GM21515 (cell line): Measurements from ENCODE around the gene EIF4A3.
A peak's percentile ranks its signal among the peaks of the same experiment; 100 is the strongest.
"Not testable (repeated sequence)": the region's sequence is repeated elsewhere in the genome, so short reads cannot be mapped to it uniquely, and the experiment has no call there.

ENCODE experiments used
- ATAC-seq: cut with Tn5 transposase; IDR thresholded peaks from one replicate; pipeline ENCODE4 v1.9.1; 2021; ENCODE audit not compliant: unreplicated experiment

Gene EIF4A3

GRCh38 chr17:80101946-80102663 is 44.8 kb downstream of the EIF4A3 start:
- ATAC-seq: no peak

GRCh38 chr17:80101011-80101945 is 45.6 kb downstream of the EIF4A3 start, which contains the start of gene GAA:
TSS of gene GAA (plus strand) at chr17:80101581. CDS start at chr17:80104587, 3,006 bp downstream.
- peak; percentile 72 for ATAC-seq

GRCh38 chr17:80100035-80100323 is 46.9 kb downstream of the EIF4A3 start:
- no peak for ATAC-seq

- ATAC-seq: no peak
Observed at GRCh38 chr17:80099291-80100034, 47.5 kb downstream of the EIF4A3 start.

- ATAC-seq: no peak
Observed at GRCh38 chr17:80097844-80098691, 48.9 kb downstream of the EIF4A3 start.

- ATAC-seq: no peak
Observed at GRCh38 chr17:80097127-80097621, 49.8 kb downstream of the EIF4A3 start.

- ATAC-seq: no peak
Observed at GRCh38 chr17:80096561-80097021, 50.3 kb downstream of the EIF4A3 start.

GRCh38 chr17:80095844-80096475 is 51.0 kb downstream of the EIF4A3 start:
- no peak for ATAC-seq

GRCh38 chr17:80095038-80095843 is 51.7 kb downstream of the EIF4A3 start:
- no peak for ATAC-seq

- ATAC-seq: no peak
Observed at GRCh38 chr17:80092959-80093358, 54.0 kb downstream of the EIF4A3 start.

- no peak for ATAC-seq
Observed at GRCh38 chr17:80091376-80091775, 55.6 kb downstream of the EIF4A3 start.

GRCh38 chr17:80090164-80090563 is 56.8 kb downstream of the EIF4A3 start:
- ATAC-seq: not testable (repeated sequence)

GRCh38 chr17:80089762-80090161 is 57.2 kb downstream of the EIF4A3 start:
- no peak for ATAC-seq

- no peak for ATAC-seq
Observed at GRCh38 chr17:80087346-80088265, 59.3 kb downstream of the EIF4A3 start.

GRCh38 chr17:80086616-80087015 is 60.3 kb downstream of the EIF4A3 start:
- ATAC-seq: no peak

- ATAC-seq: no peak
Observed at GRCh38 chr17:80086081-80086480, 60.8 kb downstream of the EIF4A3 start.

GRCh38 chr17:80084773-80085172 is 62.2 kb downstream of the EIF4A3 start:
- ATAC-seq: no peak
